H54 (cell line): ENCODE results near the gene C17orf114.

Source experiments
- DNase-seq: peaks from one replicate; pipeline ENCODE4 v3.0.0; 2011; ENCODE audit warnings: low spot score, mixed read lengths; ENCODE audit not compliant: insufficient read length
- FAIRE-seq: peaks from 3 replicates; lab custom pipeline; 2011; peaks lifted over from hg19 to GRCh38; lab: Jason Lieb, UNC
- POLR2A ChIP-seq: IDR thresholded peaks from 2 replicates; pipeline ENCODE4 v1.6.1; 2011; ENCODE audit warnings: low read depth, mild to moderate bottlenecking, low read length

The C17orf114 gene

GRCh38 chr17:4764595-4764994 lies 37.5 kb downstream of the C17orf114 start:
- TF ChIP-seq POLR2A = no peak
- FAIRE-seq (no peak), DNase-seq (no peak)

- no peak for TF ChIP-seq POLR2A
- DNase-seq (no peak), FAIRE-seq (no peak)
Measured at GRCh38 chr17:4759776-4760236, 42.3 kb downstream of the C17orf114 start.

GRCh38 chr17:4753392-4753791 lies 48.7 kb downstream of the C17orf114 start:
- DNase-seq (no peak), FAIRE-seq (no peak)
- TF ChIP-seq POLR2A = no peak

GRCh38 chr17:4751932-4752331 lies 50.2 kb downstream of the C17orf114 start:
- FAIRE-seq = no peak
- TF ChIP-seq POLR2A = no peak
- DNase-seq = no peak
